Stomach (tissue), 4 donors: ENCODE results near the gene BICRA.

Experiments
- CTCF ChIP-seq, 7 experiments: fragments of 450-650 bp in 4 of 7; fragments of 200-600 bp in 3 of 7; sonication (generic) in 3 of 7; IDR thresholded peaks; one replicate each; pipeline ENCODE4 v1.5.1; 2016 to 2019; ENCODE audit warnings: antibody characterized with exemption in 7 of 7, control low read depth in 2 of 7, mild to moderate bottlenecking in 1 of 7
- EP300 ChIP-seq: sonication (generic); formaldehyde crosslinking; IDR thresholded peaks from one replicate; pipeline ENCODE4 v1.6.1; 2017; ENCODE audit warnings: antibody characterized with exemption
- POLR2AphosphoS5 ChIP-seq, 3 donors: sonication (generic); formaldehyde crosslinking; IDR thresholded peaks; one replicate each; pipeline ENCODE4 v1.6.1; 2016; ENCODE audit warnings: antibody characterized with exemption in 3 of 3

DNA sequence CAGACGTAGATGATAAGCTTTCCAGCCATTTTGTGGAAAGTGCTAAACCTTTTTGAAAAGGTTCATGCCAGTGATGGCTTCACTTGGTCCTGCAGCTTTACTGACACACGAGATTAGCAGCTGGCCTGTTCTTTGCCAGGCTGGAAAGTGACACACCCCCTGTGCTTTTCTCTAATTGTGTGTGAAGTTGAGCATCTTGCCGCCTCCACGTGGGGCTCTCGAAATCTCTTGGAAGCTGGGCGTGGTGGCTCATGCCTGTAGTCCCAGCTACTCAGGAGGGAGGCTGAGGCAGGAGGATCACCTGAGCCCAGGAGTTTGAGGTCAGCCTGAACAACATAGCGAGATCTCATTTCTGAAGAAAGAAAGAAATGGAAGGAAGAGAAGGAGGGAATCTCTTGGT, 79.0 kb downstream of the BICRA start:
- no peak for TF ChIP-seq CTCF (IDR thresholded peaks at IDR 0.05)
- TF ChIP-seq POLR2AphosphoS5 (IDR thresholded peaks at IDR 0.05) = no peak
- no peak for TF ChIP-seq EP300
